ENCODE data around the gene HAVCR1. TPM values are rescaled to one million over a fixed set of nuclear protein-coding genes. Genes with fewer than 3 reads are reported as not detected.

HAVCR1 gene
- total RNA-seq, 1 experiment from 2014 or later, result not detected

DNA sequence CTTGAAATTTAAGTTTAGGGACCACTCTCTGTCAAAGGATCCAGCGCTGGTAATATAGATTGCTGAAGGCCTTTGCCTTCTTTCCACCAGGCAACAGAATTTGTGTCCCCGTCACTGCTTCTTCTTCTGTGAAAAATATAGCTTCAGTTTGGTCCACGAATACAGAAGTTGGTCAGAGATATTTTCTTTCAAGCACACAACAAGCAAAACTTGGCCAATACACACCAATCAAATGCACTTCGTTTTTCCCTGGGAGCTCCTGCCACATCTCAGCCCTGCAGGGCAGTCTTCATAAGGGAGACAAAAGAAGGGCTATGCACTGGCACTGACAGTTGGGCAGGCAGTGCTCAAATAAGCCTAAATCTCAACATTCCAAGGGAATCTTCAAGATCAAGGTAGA is 27.0 kb upstream of the HAVCR1 start:
- Histone ChIP-seq H3K36me3 (ENCODE audit: insufficient read depth, low read length, poor library complexity, severe bottlenecking) (no peaks in the 10 kb centered on the region), H3K27ac (ENCODE audit: low read depth, low read length, poor library complexity, severe bottlenecking) (no peak overlapping the region), H3K9me3 (ENCODE audit: low read depth, low read length, poor library complexity, severe bottlenecking) (no peaks in the 10 kb centered on the region), H3K27me3 (replicated peaks; ENCODE audit: insufficient read depth, low read depth, low read length, poor library complexity) (no peaks in the 10 kb centered on the region), H3K4me3 (ENCODE audit: low read depth, low read length, poor library complexity, severe bottlenecking) (no peak overlapping the region), H3K4me1 (ENCODE audit: insufficient read depth, low read length, poor library complexity, severe bottlenecking) (no peaks in the 10 kb centered on the region)
- intact Hi-C loops (cut with micrococcal nuclease; ENCODE audit: unreplicated experiment), result no loop called here
- TF ChIP-seq, protein P1, sequence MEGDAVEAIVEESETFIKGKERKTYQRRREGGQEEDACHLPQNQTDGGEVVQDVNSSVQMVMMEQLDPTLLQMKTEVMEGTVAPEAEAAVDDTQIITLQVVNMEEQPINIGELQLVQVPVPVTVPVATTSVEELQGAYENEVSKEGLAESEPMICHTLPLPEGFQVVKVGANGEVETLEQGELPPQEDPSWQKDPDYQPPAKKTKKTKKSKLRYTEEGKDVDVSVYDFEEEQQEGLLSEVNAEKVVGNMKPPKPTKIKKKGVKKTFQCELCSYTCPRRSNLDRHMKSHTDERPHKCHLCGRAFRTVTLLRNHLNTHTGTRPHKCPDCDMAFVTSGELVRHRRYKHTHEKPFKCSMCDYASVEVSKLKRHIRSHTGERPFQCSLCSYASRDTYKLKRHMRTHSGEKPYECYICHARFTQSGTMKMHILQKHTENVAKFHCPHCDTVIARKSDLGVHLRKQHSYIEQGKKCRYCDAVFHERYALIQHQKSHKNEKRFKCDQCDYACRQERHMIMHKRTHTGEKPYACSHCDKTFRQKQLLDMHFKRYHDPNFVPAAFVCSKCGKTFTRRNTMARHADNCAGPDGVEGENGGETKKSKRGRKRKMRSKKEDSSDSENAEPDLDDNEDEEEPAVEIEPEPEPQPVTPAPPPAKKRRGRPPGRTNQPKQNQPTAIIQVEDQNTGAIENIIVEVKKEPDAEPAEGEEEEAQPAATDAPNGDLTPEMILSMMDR (conservative IDR thresholded peaks at IDR 0.05; ENCODE audit: low read depth, low read length), result no peak
- no peak for TF ChIP-seq EZH2 (IDR thresholded peaks at IDR 0.05; ENCODE audit: borderline replicate concordance, low read depth, low read length, poor library complexity, severe bottlenecking)
- no peak for DNase-seq (ENCODE audit: low spot score)
- no TSS peak for BruUV-seq (replicated peaks)
- CTCF ChIA-PET, result no interaction called here
- POLR2A ChIA-PET (ENCODE audit: low non-redundant PET), result no interaction called here

DNA sequence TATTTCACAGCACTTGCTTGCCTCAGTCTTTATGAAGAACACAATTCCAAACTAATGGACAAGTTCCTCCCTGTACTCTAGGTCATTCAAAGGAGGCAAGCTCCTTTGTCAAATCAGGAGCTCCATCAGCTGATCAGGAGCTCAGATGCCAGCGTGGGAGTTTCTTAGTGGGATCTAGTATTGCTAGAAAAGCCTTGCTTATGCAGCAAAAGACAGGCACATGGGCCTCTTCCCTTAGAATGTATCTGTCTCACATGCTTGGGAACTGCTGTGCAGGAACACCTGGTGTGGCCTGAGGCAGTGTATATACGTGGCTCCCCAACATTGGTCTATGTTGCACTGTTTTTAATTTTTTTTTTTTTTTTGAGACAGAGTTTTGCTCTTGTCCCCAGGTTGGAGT is 21.4 kb upstream of the HAVCR1 start:
- DNase-seq (ENCODE audit: low spot score), result no peak
- ChIA-PET POLR2A (ENCODE audit: low non-redundant PET) (no interaction called here), CTCF (no interaction called here)
- no TSS peak for BruUV-seq (replicated peaks)
- Histone ChIP-seq H3K27ac (ENCODE audit: low read depth, low read length, poor library complexity, severe bottlenecking) (no peak overlapping the region), H3K27me3 (replicated peaks; ENCODE audit: insufficient read depth, low read depth, low read length, poor library complexity) (no peaks in the 10 kb centered on the region), H3K9me3 (ENCODE audit: low read depth, low read length, poor library complexity, severe bottlenecking) (no peaks in the 10 kb centered on the region), H3K4me1 (ENCODE audit: insufficient read depth, low read length, poor library complexity, severe bottlenecking) (no peaks in the 10 kb centered on the region), H3K36me3 (ENCODE audit: insufficient read depth, low read length, poor library complexity, severe bottlenecking) (no peaks in the 10 kb centered on the region), H3K4me3 (ENCODE audit: low read depth, low read length, poor library complexity, severe bottlenecking) (no peak overlapping the region)
- intact Hi-C loops (cut with micrococcal nuclease; ENCODE audit: unreplicated experiment), result no loop called here
- TF ChIP-seq EZH2 (IDR thresholded peaks at IDR 0.05; ENCODE audit: borderline replicate concordance, low read depth, low read length, poor library complexity, severe bottlenecking), result no peak
- TF ChIP-seq, protein P1 (conservative IDR thresholded peaks at IDR 0.05; ENCODE audit: low read depth, low read length), result no peak

DNA sequence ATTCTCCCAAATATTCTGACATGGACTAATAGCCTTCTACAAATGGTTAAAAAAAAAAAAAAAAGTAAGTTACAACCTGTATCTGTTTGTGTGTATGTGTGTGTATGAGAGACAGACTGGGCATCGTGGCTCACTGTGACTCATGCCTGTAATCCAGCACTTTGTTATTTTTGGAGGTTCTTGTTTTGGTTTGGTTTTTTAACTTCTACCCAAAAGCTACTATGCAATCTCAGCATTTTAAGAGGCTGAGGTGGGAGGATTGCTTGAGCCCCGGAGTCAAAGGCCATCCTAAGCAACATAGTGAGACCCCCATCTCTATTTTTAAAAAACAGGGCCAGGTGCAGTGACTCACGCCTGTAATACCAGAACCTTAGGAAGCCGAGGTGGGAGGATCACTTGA is 17.6 kb upstream of the HAVCR1 start:
- Histone ChIP-seq H3K36me3 (ENCODE audit: insufficient read depth, low read length, poor library complexity, severe bottlenecking) (no peaks in the 10 kb centered on the region), H3K4me1 (ENCODE audit: insufficient read depth, low read length, poor library complexity, severe bottlenecking) (no peaks in the 10 kb centered on the region), H3K27ac (ENCODE audit: low read depth, low read length, poor library complexity, severe bottlenecking) (no peak overlapping the region), H3K4me3 (ENCODE audit: low read depth, low read length, poor library complexity, severe bottlenecking) (no peak overlapping the region), H3K27me3 (replicated peaks; ENCODE audit: insufficient read depth, low read depth, low read length, poor library complexity) (no peaks in the 10 kb centered on the region), H3K9me3 (ENCODE audit: low read depth, low read length, poor library complexity, severe bottlenecking) (no peaks in the 10 kb centered on the region)
- CTCF ChIA-PET, result no interaction called here
- no peak for TF ChIP-seq EZH2 (IDR thresholded peaks at IDR 0.05; ENCODE audit: borderline replicate concordance, low read depth, low read length, poor library complexity, severe bottlenecking)
- TF ChIP-seq, protein P1 (conservative IDR thresholded peaks at IDR 0.05; ENCODE audit: low read depth, low read length), result no peak
- intact Hi-C loops (cut with micrococcal nuclease; ENCODE audit: unreplicated experiment), result no loop called here
- no TSS peak for BruUV-seq (replicated peaks)
- POLR2A ChIA-PET (ENCODE audit: low non-redundant PET), result no interaction called here
- DNase-seq (ENCODE audit: low spot score), result no peak

Data from A673 (cell line).